SK-N-SH (cell line): ENCODE data around the gene ISYNA1. TPM values are rescaled to one million over a fixed set of nuclear protein-coding genes. Genes with fewer than 3 reads are reported as not detected.

ENCODE experiments used
- CTCF ChIA-PET: fragments of 300-600, 350-600 bp; formaldehyde crosslinking; extraction: SDS; loops from one replicate; lab custom pipeline; 2021; lab: Yijun Ruan, JAX
- POLR2A ChIA-PET: fragments of 350-600 bp; sonication (Branson Sonifier 250); formaldehyde crosslinking; extraction: SDS; loops from one replicate; lab custom pipeline; 2020; ENCODE audit warnings: antibody characterized with exemption, inconsistent platforms; lab: Yijun Ruan, JAX
- DNase-seq: peaks from one replicate; pipeline ENCODE4 v3.0.0; 2012
- H2AFZ ChIP-seq: fragments of 200-600 bp; sonication (generic); 2 replicates; pipeline ENCODE4 v1.8.1; 2016; ENCODE audit warnings: antibody characterized with exemption, mild to moderate bottlenecking, low read depth
- H3F3A ChIP-seq: fragments of 200-600 bp; sonication (generic); replicated peaks from 2 replicates; pipeline ENCODE3; 2016; ENCODE audit warnings: antibody characterized with exemption, mild to moderate bottlenecking; ENCODE audit not compliant: insufficient read depth
- H3K27ac ChIP-seq, 2 experiments: fragments of 200-500 bp in 1 of 2; fragments of 200-600 bp in 1 of 2; sonication (Bioruptor generic) in 1 of 2; sonication (generic), shearing (Covaris generic) in 1 of 2; 2 replicates each; pipeline versions ENCODE4 v1.5.1 to v1.6.1; 2014 to 2016; ENCODE audit warnings: low read depth in 2 of 2, inconsistent platforms in 1 of 2, low read length in 1 of 2, mild to moderate bottlenecking in 1 of 2, mixed read lengths in 1 of 2
- H3K27me3 ChIP-seq: fragments of 200-600 bp; sonication (generic), shearing (Covaris generic); 2 replicates; pipeline ENCODE4 v1.6.1; 2016; ENCODE audit warnings: mixed run types; ENCODE audit not compliant: insufficient read depth
- H3K36me3 ChIP-seq, 2 experiments: fragments of 200-500 bp in 1 of 2; fragments of 200-600 bp in 1 of 2; sonication (Bioruptor generic) in 1 of 2; sonication (generic) in 1 of 2; replicated peaks in 1 of 2; 2 replicates each; pipeline versions ENCODE3 to v1.5.1; 2014 to 2016; ENCODE audit warnings: low read length in 1 of 2, mild to moderate bottlenecking in 1 of 2; ENCODE audit not compliant: insufficient read depth in 2 of 2, control insufficient read depth in 1 of 2
- H3K4me1 ChIP-seq, 2 experiments: fragments of 200-500 bp in 1 of 2; fragments of 200-600 bp in 1 of 2; sonication (Bioruptor generic) in 1 of 2; sonication (generic), shearing (Covaris generic) in 1 of 2; 2 replicates each; pipeline versions ENCODE4 v1.5.1 to v1.6.1; 2014 to 2016; ENCODE audit warnings: low read depth in 1 of 2, low read length in 1 of 2, mixed run types in 1 of 2; ENCODE audit not compliant: insufficient read depth in 2 of 2, control insufficient read depth in 1 of 2
- H3K4me2 ChIP-seq: fragments of 200-600 bp; sonication (generic), shearing (Covaris generic); 2 replicates; pipeline ENCODE4 v1.6.1; 2017; ENCODE audit warnings: mixed run types
- H3K4me3 ChIP-seq, 2 experiments: fragments of 200-500 bp in 1 of 2; fragments of 200-600 bp in 1 of 2; sonication (Bioruptor generic) in 1 of 2; sonication (generic), shearing (Covaris generic) in 1 of 2; 2 replicates each; pipeline versions ENCODE4 v1.5.1 to v1.8.1; 2014 to 2016; ENCODE audit warnings: low read depth in 2 of 2, inconsistent platforms in 1 of 2, low read length in 1 of 2, mild to moderate bottlenecking in 1 of 2, mixed read lengths in 1 of 2, moderate library complexity in 1 of 2
- H3K79me2 ChIP-seq: fragments of 200-600 bp; sonication (generic); 2 replicates; pipeline ENCODE4 v1.8.1; 2017; ENCODE audit warnings: mild to moderate bottlenecking; ENCODE audit not compliant: insufficient read depth
- H3K9ac ChIP-seq: fragments of 200-600 bp; sonication (generic); 2 replicates; pipeline ENCODE4 v1.6.1; 2017; ENCODE audit warnings: mixed run types
- H3K9me2 ChIP-seq: fragments of 200-600 bp; sonication (generic); 2 replicates; pipeline ENCODE4 v1.6.1; 2017; ENCODE audit warnings: mixed run types
- H3K9me3 ChIP-seq: fragments of 200-600 bp; sonication (generic); 2 replicates; pipeline ENCODE4 v1.6.1; 2017; ENCODE audit warnings: mixed run types, mild to moderate bottlenecking, moderate library complexity
- H4K20me1 ChIP-seq: fragments of 200-600 bp; sonication (generic); 2 replicates; pipeline ENCODE4 v1.6.1; 2017; ENCODE audit warnings: mild to moderate bottlenecking, mixed run types; ENCODE audit not compliant: insufficient read depth
- EP300 ChIP-seq, 2 experiments: IDR thresholded peaks; 2 replicates each; pipeline versions ENCODE4 v1.4.0 to v1.6.1; 2012; ENCODE audit warnings: borderline replicate concordance in 1 of 2, low read depth in 1 of 2, low read length in 1 of 2
- EZH2phosphoT487 ChIP-seq: fragments of 200-600 bp; sonication (generic); IDR thresholded peaks from 2 replicates; pipeline ENCODE4 v1.6.1; 2017; ENCODE audit warnings: low read depth, mixed run types, mild to moderate bottlenecking, antibody characterized with exemption, moderate library complexity, borderline replicate concordance
- FOSL2 ChIP-seq: IDR thresholded peaks from 2 replicates; pipeline ENCODE4 v1.4.0; 2012; ENCODE audit warnings: low read depth, mild to moderate bottlenecking, moderate library complexity, borderline replicate concordance
- FOXM1 ChIP-seq: IDR thresholded peaks from 2 replicates; pipeline ENCODE4 v1.4.0; 2012; ENCODE audit warnings: low read depth, mild to moderate bottlenecking
- JUND ChIP-seq: IDR thresholded peaks from 2 replicates; pipeline ENCODE4 v1.4.0; 2012
- MEF2A ChIP-seq: IDR thresholded peaks from 2 replicates; pipeline ENCODE4 v1.4.0; 2012; ENCODE audit warnings: low read depth, borderline replicate concordance
- MXI1 ChIP-seq: IDR thresholded peaks from 2 replicates; pipeline ENCODE4 v1.6.1; 2012; ENCODE audit warnings: mild to moderate bottlenecking, low read depth, low read length, improper control_type of control experiment
- RXRA ChIP-seq: IDR thresholded peaks from 2 replicates; pipeline ENCODE4 v1.4.0; 2012; ENCODE audit warnings: low read depth, mild to moderate bottlenecking, borderline replicate concordance
- SIN3A ChIP-seq: IDR thresholded peaks from 2 replicates; pipeline ENCODE4 v1.6.1; 2012; ENCODE audit warnings: low read depth, mild to moderate bottlenecking, low read length, moderate library complexity, borderline replicate concordance
- TAF1 ChIP-seq: IDR thresholded peaks from 2 replicates; pipeline ENCODE4 v1.6.1; 2012; ENCODE audit warnings: low read depth, mild to moderate bottlenecking, low read length, moderate library complexity, borderline replicate concordance
- ZBTB33 ChIP-seq: IDR thresholded peaks from 2 replicates; pipeline ENCODE4 v1.4.0; 2012; ENCODE audit warnings: low read depth, borderline replicate concordance
- WGBS: methylation state at CpG from one replicate; pipeline ENCODE4 v1.1.6; 2017; ENCODE audit warnings: low lambda C conversion rate; 5-methylcytosine and 5-hydroxymethylcytosine counted together
- polyA plus RNA-seq, 3 experiments: library from polyadenylated mRNA; depleted of rRNA; stranded (reverse); fragments of >200 nt; gene quantifications; 2 replicates each; pipeline ENCODE4 v1.2.3, GENCODE V29; 2012
- TF ChIP-seq, protein P1 (sequence below): IDR thresholded peaks from 2 replicates; pipeline ENCODE4; 2012
- TF ChIP-seq, protein P2 (sequence below): fragments of 150-350 bp; IDR thresholded peaks from 2 replicates; pipeline ENCODE4 v1.6.1; 2017; ENCODE audit warnings: antibody characterized with exemption, low read length, low read depth, borderline replicate concordance
- TF ChIP-seq, protein P3 (sequence below): fragments of 200-600 bp; sonication (generic); IDR thresholded peaks from 2 replicates; pipeline ENCODE4 v1.6.1; 2017; ENCODE audit warnings: antibody characterized with exemption, mild to moderate bottlenecking, moderate library complexity

The ISYNA1 gene
- polyA plus RNA-seq, 1 of the 3 experiments (the other 2 are of a cell fraction), result 48.0 TPM

DNA sequence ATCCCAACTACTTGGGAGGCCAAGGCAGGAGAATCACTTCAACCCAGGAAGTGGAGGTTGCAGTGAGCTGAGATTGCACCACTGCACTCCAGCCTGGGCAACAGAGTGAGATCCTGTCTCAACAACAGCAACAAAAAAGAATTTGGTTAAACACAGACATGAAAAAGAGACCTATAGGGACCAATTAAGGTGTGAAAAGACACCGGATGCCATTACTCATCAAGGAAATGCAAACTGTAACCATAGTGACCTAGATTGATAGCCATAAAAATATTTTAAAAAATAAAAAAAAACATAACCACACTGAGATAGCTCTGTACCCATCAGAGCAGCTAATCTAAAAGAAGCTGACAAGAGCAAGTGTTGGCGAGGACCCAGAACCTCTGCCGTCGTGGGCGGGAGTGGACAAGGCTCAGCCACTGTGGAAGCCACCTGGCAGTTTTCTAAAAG is 37.1 kb upstream of the ISYNA1 start (continued):
- TF ChIP-seq MEF2A (no peak), TAF1 (no peak), EP300 (IDR thresholded peaks at IDR 0.05; ENCODE audit: borderline replicate concordance in 1 of 2, low read depth in 1 of 2, low read length in 1 of 2) (no peak), FOXM1 (no peak)
- TF ChIP-seq, protein P1, sequence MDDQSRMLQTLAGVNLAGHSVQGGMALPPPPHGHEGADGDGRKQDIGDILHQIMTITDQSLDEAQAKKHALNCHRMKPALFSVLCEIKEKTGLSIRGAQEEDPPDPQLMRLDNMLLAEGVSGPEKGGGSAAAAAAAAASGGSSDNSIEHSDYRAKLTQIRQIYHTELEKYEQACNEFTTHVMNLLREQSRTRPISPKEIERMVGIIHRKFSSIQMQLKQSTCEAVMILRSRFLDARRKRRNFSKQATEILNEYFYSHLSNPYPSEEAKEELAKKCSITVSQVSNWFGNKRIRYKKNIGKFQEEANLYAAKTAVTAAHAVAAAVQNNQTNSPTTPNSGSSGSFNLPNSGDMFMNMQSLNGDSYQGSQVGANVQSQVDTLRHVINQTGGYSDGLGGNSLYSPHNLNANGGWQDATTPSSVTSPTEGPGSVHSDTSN, result no peak
- TF ChIP-seq, protein P2, sequence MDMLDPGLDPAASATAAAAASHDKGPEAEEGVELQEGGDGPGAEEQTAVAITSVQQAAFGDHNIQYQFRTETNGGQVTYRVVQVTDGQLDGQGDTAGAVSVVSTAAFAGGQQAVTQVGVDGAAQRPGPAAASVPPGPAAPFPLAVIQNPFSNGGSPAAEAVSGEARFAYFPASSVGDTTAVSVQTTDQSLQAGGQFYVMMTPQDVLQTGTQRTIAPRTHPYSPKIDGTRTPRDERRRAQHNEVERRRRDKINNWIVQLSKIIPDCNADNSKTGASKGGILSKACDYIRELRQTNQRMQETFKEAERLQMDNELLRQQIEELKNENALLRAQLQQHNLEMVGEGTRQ, result no peak

DNA sequence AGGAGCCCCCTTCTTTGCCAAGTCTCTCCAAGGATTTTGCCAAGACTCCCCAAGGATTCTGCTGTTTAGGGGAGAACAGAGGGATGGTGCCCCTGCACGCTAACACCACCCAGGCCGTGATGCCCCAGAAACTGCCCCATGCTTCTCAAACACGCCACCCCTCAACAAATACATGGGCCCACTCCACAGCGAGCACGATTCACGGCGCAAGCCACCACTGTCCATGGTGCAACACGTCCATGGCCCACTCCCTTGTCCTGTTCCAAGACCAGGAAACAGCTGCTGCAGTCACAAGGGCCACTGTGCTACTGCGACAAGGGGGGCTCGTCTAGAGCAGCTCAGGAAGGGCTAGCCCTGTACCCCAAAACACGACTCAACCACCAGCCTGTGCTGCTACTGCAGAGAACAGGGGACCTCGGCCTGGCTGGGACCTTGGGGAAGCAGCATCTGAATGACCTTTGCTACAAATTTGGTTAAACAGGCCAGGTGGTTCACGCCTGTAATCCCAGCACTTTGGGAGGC is 36.5 kb upstream of the ISYNA1 start:
- Histone ChIP-seq H3K4me3 (no peak overlapping the region), H3K4me1 (peaks cover 10 to 11% of the 10 kb centered on the region in 2 experiments; a peak in 2 of 4 replicates), H3K9me2 (no peaks in the 10 kb centered on the region), H4K20me1 (peaks cover 37% of the 10 kb centered on the region), H2AFZ (no peak overlapping the region), H3K9me3 (no peaks in the 10 kb centered on the region), H3K4me2 (no peak overlapping the region), H3K27me3 (no peaks in the 10 kb centered on the region), H3K27ac (no peak overlapping the region), H3K9ac (no peak overlapping the region), H3K36me3 (no peaks in the 10 kb centered on the region), H3F3A (peaks cover 9% of the 10 kb centered on the region), H3K79me2 (peaks cover 59% of the 10 kb centered on the region)
- ChIA-PET POLR2A (no interaction called here), CTCF (interaction anchor here (0.9 to 6.5 kb wide), 6 partner anchors 11 to 114 kb away, joined by 3 to 63 read pairs (median 4); partner anchors contain the start of gene REX1BD)
- no peak for TF ChIP-seq ZBTB33
- no peak for TF ChIP-seq MEF2A
- TF ChIP-seq JUND, result no peak
- no peak for TF ChIP-seq MXI1
- no peak for TF ChIP-seq SIN3A
- TF ChIP-seq, protein P2, result no peak
- TF ChIP-seq, protein P3, sequence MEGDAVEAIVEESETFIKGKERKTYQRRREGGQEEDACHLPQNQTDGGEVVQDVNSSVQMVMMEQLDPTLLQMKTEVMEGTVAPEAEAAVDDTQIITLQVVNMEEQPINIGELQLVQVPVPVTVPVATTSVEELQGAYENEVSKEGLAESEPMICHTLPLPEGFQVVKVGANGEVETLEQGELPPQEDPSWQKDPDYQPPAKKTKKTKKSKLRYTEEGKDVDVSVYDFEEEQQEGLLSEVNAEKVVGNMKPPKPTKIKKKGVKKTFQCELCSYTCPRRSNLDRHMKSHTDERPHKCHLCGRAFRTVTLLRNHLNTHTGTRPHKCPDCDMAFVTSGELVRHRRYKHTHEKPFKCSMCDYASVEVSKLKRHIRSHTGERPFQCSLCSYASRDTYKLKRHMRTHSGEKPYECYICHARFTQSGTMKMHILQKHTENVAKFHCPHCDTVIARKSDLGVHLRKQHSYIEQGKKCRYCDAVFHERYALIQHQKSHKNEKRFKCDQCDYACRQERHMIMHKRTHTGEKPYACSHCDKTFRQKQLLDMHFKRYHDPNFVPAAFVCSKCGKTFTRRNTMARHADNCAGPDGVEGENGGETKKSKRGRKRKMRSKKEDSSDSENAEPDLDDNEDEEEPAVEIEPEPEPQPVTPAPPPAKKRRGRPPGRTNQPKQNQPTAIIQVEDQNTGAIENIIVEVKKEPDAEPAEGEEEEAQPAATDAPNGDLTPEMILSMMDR, result no peak
- no peak for TF ChIP-seq EZH2phosphoT487
- no peak for TF ChIP-seq RXRA
- no peak for TF ChIP-seq FOSL2
- WGBS, result 95% methylated on average over 12 of the region's 13 CpGs
- DNase-seq, result no peak
